Gastroesophageal sphincter (tissue), 4 donors: ENCODE measurements around the gene RAB42. TPM values are rescaled to one million over a fixed set of nuclear protein-coding genes. Genes with fewer than 3 reads are reported as not detected.
"Not testable (repeated sequence)": the region's sequence is repeated elsewhere in the genome, so short reads cannot be mapped to it uniquely, and the experiment has no call there.

Experiments used
- ATAC-seq: fragments of 150-250 bp; one replicate; pipeline ENCODE4 v1.9.1; 2016; ENCODE audit warnings: mild to moderate bottlenecking, moderate library complexity
- H3K27ac ChIP-seq, 4 donors: fragments of 200-600 bp; sonication (generic) in 3 of 4; 1 replicate in 3 of 4; 2 replicates in 1 of 4; pipeline ENCODE4 v1.5.1; 2016 to 2019
- H3K27me3 ChIP-seq: fragments of 200-600 bp; sonication (generic); one replicate; pipeline ENCODE4 v1.5.1; 2019
- H3K36me3 ChIP-seq, 2 donors: fragments of 200-600 bp; sonication (generic); one replicate each; pipeline ENCODE4 v1.5.1; 2019; ENCODE audit warnings: control low read depth in 1 of 2
- H3K4me1 ChIP-seq, 3 donors: fragments of 200-600 bp; sonication (generic); 1 replicate in 2 of 3; 2 replicates in 1 of 3; pipeline ENCODE4 v1.5.1; 2016 to 2019; ENCODE audit warnings: control low read depth in 2 of 3
- H3K4me3 ChIP-seq, 2 donors: fragments of 200-600 bp; sonication (generic); one replicate each; pipeline ENCODE4 v1.5.1; 2019; ENCODE audit warnings: mild to moderate bottlenecking in 1 of 2, moderate library complexity in 1 of 2
- H3K9me3 ChIP-seq, 3 donors: fragments of 200-600 bp; sonication (generic); one replicate each; pipeline ENCODE4 v1.5.1; 2017 to 2019; ENCODE audit warnings: control low read depth in 2 of 3
- EP300 ChIP-seq: sonication (generic); formaldehyde crosslinking; IDR thresholded peaks from one replicate; pipeline ENCODE4 v1.6.1; 2017; ENCODE audit warnings: antibody characterized with exemption, mild to moderate bottlenecking
- POLR2A ChIP-seq, 2 donors: fragments of 450-650 bp; IDR thresholded peaks; one replicate each; pipeline ENCODE4 v1.6.1; 2017; ENCODE audit warnings: antibody characterized with exemption in 2 of 2, mild to moderate bottlenecking in 2 of 2, moderate library complexity in 1 of 2
- POLR2AphosphoS5 ChIP-seq: sonication (generic); formaldehyde crosslinking; IDR thresholded peaks from one replicate; pipeline ENCODE4 v1.6.1; 2017; ENCODE audit warnings: antibody characterized with exemption
- WGBS, 2 donors: methylation state at CpG; one replicate each; pipeline ENCODE4 v1.1.5; 2018; ENCODE audit warnings: low coverage in 1 of 2; 5-methylcytosine and 5-hydroxymethylcytosine counted together
- total RNA-seq, 4 donors: library from RNA; depleted of rRNA; stranded (reverse); fragments of >200 nt; gene quantifications; one replicate each; pipeline ENCODE4 v1.1.0, GENCODE V29; 2016
- TF ChIP-seq, protein P1 (sequence below), 4 experiments: fragments of 200-600 bp in 2 of 4; fragments of 450-650 bp in 2 of 4; sonication (generic) in 1 of 4; IDR thresholded peaks; one replicate each; pipeline ENCODE4 v1.5.1; 2017 to 2019; ENCODE audit warnings: antibody characterized with exemption in 4 of 4, mild to moderate bottlenecking in 2 of 4, moderate library complexity in 2 of 4

RAB42 gene
- total RNA-seq, 4 donors from 2014 or later = 0.67 to 5.1 (median 2.5) TPM

- Histone ChIP-seq H3K27me3 (no peaks in the 10 kb centered on the region), H3K4me1 (no peaks in the 10 kb centered on the region), H3K27ac (no peak overlapping the region), H3K9me3 (no peaks in the 10 kb centered on the region), H3K4me3 (no peak overlapping the region), H3K36me3 (peaks cover 0 to 100% of the 10 kb centered on the region in 2 donors)
- ATAC-seq = no peak
- WGBS, 2 donors = 80 to 93% methylated on average over 2 of the region's 2 CpGs
- TF ChIP-seq POLR2A (IDR thresholded peaks at IDR 0.05) (no peak), EP300 (no peak), POLR2AphosphoS5 (no peak)
- TF ChIP-seq, protein P1, sequence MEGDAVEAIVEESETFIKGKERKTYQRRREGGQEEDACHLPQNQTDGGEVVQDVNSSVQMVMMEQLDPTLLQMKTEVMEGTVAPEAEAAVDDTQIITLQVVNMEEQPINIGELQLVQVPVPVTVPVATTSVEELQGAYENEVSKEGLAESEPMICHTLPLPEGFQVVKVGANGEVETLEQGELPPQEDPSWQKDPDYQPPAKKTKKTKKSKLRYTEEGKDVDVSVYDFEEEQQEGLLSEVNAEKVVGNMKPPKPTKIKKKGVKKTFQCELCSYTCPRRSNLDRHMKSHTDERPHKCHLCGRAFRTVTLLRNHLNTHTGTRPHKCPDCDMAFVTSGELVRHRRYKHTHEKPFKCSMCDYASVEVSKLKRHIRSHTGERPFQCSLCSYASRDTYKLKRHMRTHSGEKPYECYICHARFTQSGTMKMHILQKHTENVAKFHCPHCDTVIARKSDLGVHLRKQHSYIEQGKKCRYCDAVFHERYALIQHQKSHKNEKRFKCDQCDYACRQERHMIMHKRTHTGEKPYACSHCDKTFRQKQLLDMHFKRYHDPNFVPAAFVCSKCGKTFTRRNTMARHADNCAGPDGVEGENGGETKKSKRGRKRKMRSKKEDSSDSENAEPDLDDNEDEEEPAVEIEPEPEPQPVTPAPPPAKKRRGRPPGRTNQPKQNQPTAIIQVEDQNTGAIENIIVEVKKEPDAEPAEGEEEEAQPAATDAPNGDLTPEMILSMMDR (IDR thresholded peaks at IDR 0.05) = no peak
These were observed 25.1 kb upstream of the RAB42 start for GRCh38 chr1:28566931-28567330.

- Histone ChIP-seq H3K4me1 (no peaks in the 10 kb centered on the region), H3K9me3 (no peaks in the 10 kb centered on the region), H3K4me3 (no peak overlapping the region), H3K36me3 (peaks cover 0 to 100% of the 10 kb centered on the region in 2 donors), H3K27me3 (no peaks in the 10 kb centered on the region), H3K27ac (no peak overlapping the region)
- no peak for ATAC-seq
- 74 to 79% methylated on average over 3 to 4 of the region's 4 CpGs for WGBS, 2 donors
- no peak for TF ChIP-seq POLR2AphosphoS5
These were observed 20.2 kb upstream of the RAB42 start for GRCh38 chr1:28571911-28572310.

DNA sequence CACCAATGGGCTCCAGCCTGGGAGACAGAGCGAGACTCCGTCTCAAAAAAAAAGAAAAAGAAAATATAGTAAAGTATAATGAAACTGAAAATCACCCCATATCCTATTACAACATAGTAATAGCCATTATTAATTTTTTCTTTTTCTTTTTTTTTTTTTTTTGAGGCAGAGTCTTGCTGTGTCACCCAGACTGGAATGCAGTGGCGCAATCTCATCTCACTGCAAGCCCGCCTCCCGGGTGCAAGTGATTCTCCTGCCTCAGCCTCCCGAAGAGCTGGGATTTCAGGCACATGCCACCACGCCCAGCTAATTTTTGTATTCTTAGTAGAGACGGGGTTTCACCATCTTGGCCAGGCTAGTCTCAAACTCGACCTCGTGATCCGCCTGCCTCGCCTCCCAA, 19.2 kb upstream of the RAB42 start:
- H3K9me3 ChIP-seq, H3K4me1 ChIP-seq, ATAC-seq, H3K27ac ChIP-seq, H3K4me3 ChIP-seq, H3K27me3 ChIP-seq: not testable (repeated sequence)
- WGBS, 2 donors = 93 to 100% methylated on average over 4 to 5 of the region's 12 CpGs
- H3K36me3 ChIP-seq = peaks cover 0 to 100% of the 10 kb centered on the region in 2 donors

DNA sequence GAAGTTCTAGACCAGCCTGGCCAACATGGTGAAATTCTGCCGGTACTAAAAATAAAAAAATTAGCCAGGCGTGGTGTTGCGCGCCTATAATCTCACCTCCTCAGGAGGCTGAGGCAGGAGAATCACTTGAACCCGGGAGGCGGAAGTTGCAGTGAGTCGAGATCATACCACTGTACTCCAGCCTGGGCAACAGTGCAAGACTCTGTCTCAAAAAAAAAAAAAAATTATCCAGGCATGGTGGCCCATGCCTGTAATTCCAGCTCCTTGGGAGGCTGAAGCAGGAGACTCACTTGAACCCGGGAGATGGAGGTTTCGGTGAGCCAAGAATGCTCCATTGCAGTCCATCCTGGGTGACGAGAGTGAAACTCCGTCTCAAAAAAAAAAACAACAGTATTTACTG, 18.5 kb upstream of the RAB42 start:
- H3K27me3 ChIP-seq = no peaks in the 10 kb centered on the region
- TF ChIP-seq, protein P1 (IDR thresholded peaks at IDR 0.05) = no peak
- H3K4me3 ChIP-seq = no peak overlapping the region
- H3K36me3 ChIP-seq = peaks cover 0 to 100% of the 10 kb centered on the region in 2 donors
- H3K27ac ChIP-seq = no peak overlapping the region
- WGBS, 2 donors = 93% methylated on average over 5 of the region's 11 CpGs; no CpG with 5 or more reads in 1 of the 2 donors
- no peak for ATAC-seq
- H3K4me1 ChIP-seq = peaks cover 0 to 11% (median 0%) of the 10 kb centered on the region in 3 donors
- H3K9me3 ChIP-seq = no peaks in the 10 kb centered on the region

GRCh38 chr1:28577052-28577678, 14.9 kb upstream of the RAB42 start:
- peaks cover 0 to 83% of the 10 kb centered on the region in 2 donors for H3K36me3 ChIP-seq
- no peak for ATAC-seq

More at GRCh38 chr1:28577052-28577678, 14.9 kb upstream of the RAB42 start:
- 78% methylated on average over 1 of the region's 1 CpG; no CpG with 5 or more reads in 1 of the 2 donors for WGBS, 2 donors
- no peak overlapping the region for H3K27ac ChIP-seq
- H3K9me3 ChIP-seq = no peaks in the 10 kb centered on the region
- TF ChIP-seq POLR2AphosphoS5 (no peak), EP300 (no peak), POLR2A (IDR thresholded peaks at IDR 0.05) (no peak)
- TF ChIP-seq, protein P1 (IDR thresholded peaks at IDR 0.05) = no peak
- H3K4me3 ChIP-seq = no peak overlapping the region
- H3K4me1 ChIP-seq = peaks cover 0 to 38% (median 10%) of the 10 kb centered on the region in 3 donors
- no peaks in the 10 kb centered on the region for H3K27me3 ChIP-seq
